GM06990 (cell line): ENCODE results near the gene NCS1.
A peak's percentile ranks its signal among the peaks of the same experiment; 100 is the strongest.

Experiments
- DNase-seq: peaks from one replicate; pipeline ENCODE4 v3.0.0-alpha.2; 2011; ENCODE audit not compliant: insufficient read length; ENCODE audit errors: extremely low read depth
- H3K27me3 ChIP-seq: replicated peaks from 2 replicates; pipeline ENCODE4 v1.6.0; 2011; ENCODE audit warnings: low read length; ENCODE audit not compliant: control insufficient read depth, insufficient read depth
- H3K36me3 ChIP-seq: 2 replicates; pipeline ENCODE4 v1.5.1; 2011; ENCODE audit warnings: low read length; ENCODE audit not compliant: control insufficient read depth, insufficient read depth
- H3K4me3 ChIP-seq: replicated peaks from 2 replicates; pipeline ENCODE4 v1.5.1; 2011; ENCODE audit warnings: low read depth, mild to moderate bottlenecking, control low read depth, low read length
- CTCF ChIP-seq: IDR thresholded peaks from 2 replicates; pipeline ENCODE4 v1.5.1; 2011; ENCODE audit warnings: low read length, control low read depth, mild to moderate bottlenecking, inconsistent platforms; ENCODE audit not compliant: insufficient read depth, poor library complexity, severe bottlenecking

NCS1 gene

DNA sequence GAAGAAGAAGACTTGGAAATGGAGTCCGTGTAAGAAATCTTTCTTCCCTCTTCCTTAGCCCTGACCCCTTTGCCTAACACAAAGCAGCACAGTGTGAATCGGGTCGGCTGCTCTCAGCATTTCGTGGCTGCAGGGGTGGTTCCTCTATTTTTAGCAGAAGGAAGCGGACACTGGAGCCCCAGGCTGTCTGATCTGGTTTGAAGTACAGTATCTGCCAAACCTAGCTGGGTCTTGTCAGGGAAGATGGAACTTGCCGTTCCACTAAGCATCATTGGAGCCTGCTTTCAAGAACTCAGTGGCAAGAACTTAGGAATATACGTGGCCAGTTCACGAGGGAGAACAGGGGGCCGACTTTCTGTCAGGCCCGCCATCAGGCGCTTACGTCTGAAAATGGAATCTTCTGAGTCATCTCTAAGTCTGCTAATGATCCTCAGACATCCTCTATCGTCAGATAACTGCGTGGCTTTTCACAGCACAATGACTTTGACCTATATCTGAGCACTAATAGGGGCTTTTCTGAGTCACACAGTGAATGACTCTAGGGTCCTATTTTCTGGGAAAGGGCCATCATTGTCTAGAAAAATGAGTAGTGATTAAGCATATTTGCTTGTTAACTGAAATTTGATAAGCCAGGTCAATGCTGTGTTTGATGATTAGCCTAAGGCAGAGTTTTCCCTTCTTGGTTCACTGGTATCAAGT, 43.3 kb upstream of the NCS1 start:
- Histone ChIP-seq H3K4me3 (peak overlapping the region; percentile 6; the same call in 1 of the 2 replicates), H3K36me3 (peaks cover 5% of the 10 kb centered on the region; the same call in 1 of the 2 replicates), H3K27me3 (no peaks in the 10 kb centered on the region)
- peak; percentile 79 for DNase-seq
- no peak for TF ChIP-seq CTCF

- Histone ChIP-seq H3K4me3 (no peak overlapping the region), H3K36me3 (peaks cover 5% of the 10 kb centered on the region; the same call in 1 of the 2 replicates), H3K27me3 (no peaks in the 10 kb centered on the region)
- no peak for TF ChIP-seq CTCF
- peak; percentile 34 for DNase-seq
Observed at GRCh38 chr9:130129432-130130061, 42.7 kb upstream of the NCS1 start.

DNA sequence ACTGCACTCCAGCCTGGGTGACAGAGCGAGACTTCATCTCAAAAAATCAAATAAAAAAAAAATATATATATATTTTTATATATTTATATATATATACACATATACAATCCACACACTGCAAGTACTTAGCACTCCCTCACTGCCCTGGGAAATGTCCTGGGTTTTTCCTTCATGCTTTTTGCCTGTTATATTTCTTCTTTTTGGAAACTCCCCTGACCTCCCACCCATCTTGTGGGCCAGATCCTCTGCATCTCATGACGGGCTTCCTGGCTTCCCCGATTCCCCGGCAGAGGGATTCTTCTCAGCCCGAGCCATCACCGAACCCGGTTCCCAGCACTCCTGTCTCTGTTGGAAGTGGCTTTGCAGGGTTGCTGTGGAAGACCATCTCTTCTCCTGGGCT, 39.5 kb upstream of the NCS1 start:
- peaks cover 7% of the 10 kb centered on the region for H3K36me3 ChIP-seq
- no peaks in the 10 kb centered on the region for H3K27me3 ChIP-seq
- no peak overlapping the region for H3K4me3 ChIP-seq
- TF ChIP-seq CTCF = no peak
- DNase-seq = no peak

DNA sequence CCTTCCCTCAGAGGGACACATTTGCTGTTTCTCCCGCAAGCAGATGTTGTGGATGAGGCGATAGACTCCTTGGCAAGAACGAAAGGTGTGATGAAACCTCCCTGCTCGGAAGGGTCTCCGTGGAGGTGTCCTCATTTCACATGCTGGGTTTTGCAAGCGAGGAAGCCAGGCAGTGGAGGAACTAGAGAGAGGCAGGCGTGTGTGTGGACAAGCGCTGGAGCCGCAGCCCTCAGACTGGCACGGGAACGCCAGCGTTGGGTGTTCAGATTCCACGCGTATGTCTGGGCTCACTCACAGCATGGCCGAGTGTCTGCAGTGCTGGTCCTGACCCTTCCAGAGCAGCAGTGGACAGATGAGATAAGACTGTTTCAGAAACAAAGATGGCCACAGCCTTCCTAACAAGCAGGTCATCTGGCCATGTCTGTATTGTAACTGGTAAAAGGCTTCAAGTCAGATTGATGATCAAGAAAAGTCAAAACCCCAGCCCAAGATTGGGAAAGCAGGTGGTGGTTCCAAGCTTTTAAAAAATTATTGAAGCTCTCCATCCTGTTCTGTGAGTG, 35.0 kb upstream of the NCS1 start:
- peaks cover 1% of the 10 kb centered on the region for H3K36me3 ChIP-seq
- TF ChIP-seq CTCF = no peak

GRCh38 chr9:130137641-130138081, 34.5 kb upstream of the NCS1 start:
- H3K4me3 ChIP-seq = no peak overlapping the region
- no peak for TF ChIP-seq CTCF
- H3K27me3 ChIP-seq = no peaks in the 10 kb centered on the region
- no peak for DNase-seq
- H3K36me3 ChIP-seq = peaks cover 1% of the 10 kb centered on the region

More for the DNA sequence above, 35.0 kb upstream of the NCS1 start:
- no peak overlapping the region for H3K4me3 ChIP-seq
- DNase-seq = no peak
- no peaks in the 10 kb centered on the region for H3K27me3 ChIP-seq
